LNCaP clone FGC (cell line): ENCODE results near the gene KIF1A.

ENCODE experiments used
- DNase-seq: peaks from one replicate; pipeline ENCODE4 v3.0.0-alpha.2; 2011; ENCODE audit warnings: low read depth
- H3K4me3 ChIP-seq: 2 replicates; pipeline ENCODE4 v1.5.1; 2011; ENCODE audit warnings: mild to moderate bottlenecking, low read depth, low read length, control low read depth
- CTCF ChIP-seq: IDR thresholded peaks from 2 replicates; pipeline ENCODE4 v1.5.1; 2012; ENCODE audit warnings: mild to moderate bottlenecking; ENCODE audit not compliant: control insufficient read depth, insufficient read depth; ENCODE audit errors: extremely low read depth

Gene KIF1A

GRCh38 chr2:240731178-240731545, 88.9 kb downstream of the KIF1A start:
- H3K4me3 ChIP-seq, result no peak overlapping the region
- no peak for DNase-seq
- no peak for TF ChIP-seq CTCF

GRCh38 chr2:240730501-240731177, 89.4 kb downstream of the KIF1A start:
- no peak overlapping the region for H3K4me3 ChIP-seq
- TF ChIP-seq CTCF, result no peak
- DNase-seq, result no peak

- no peak overlapping the region for H3K4me3 ChIP-seq
- no peak for TF ChIP-seq CTCF
- DNase-seq, result no peak
Observed at GRCh38 chr2:240728827-240729226, 91.2 kb downstream of the KIF1A start.

GRCh38 chr2:240728361-240728760, 91.7 kb downstream of the KIF1A start:
- no peak for DNase-seq
- H3K4me3 ChIP-seq, result no peak overlapping the region
- TF ChIP-seq CTCF, result no peak

GRCh38 chr2:240727913-240728312, 92.1 kb downstream of the KIF1A start:
- no peak overlapping the region for H3K4me3 ChIP-seq
- DNase-seq, result no peak
- TF ChIP-seq CTCF, result no peak

GRCh38 chr2:240727439-240727838, 92.6 kb downstream of the KIF1A start:
- TF ChIP-seq CTCF, result no peak
- no peak overlapping the region for H3K4me3 ChIP-seq
- no peak for DNase-seq

- H3K4me3 ChIP-seq, result no peak overlapping the region
- DNase-seq, result no peak
- TF ChIP-seq CTCF, result no peak
Observed at GRCh38 chr2:240726876-240727275, 93.1 kb downstream of the KIF1A start.
